ENCODE data around the gene DNAJA2.

GRCh38 chr16:46961373-46962353 lies 11.8 kb downstream of the DNAJA2 start:
- TF ChIP-seq CTCF (IDR thresholded peaks at IDR 0.05) (no peak), POLR2A (IDR thresholded peaks at IDR 0.05) (no peak)
